ENCODE measurements around the gene NFATC3. TPM values are rescaled to one million over a fixed set of nuclear protein-coding genes. Genes with fewer than 3 reads are reported as not detected.

The NFATC3 gene
- total RNA-seq, 2 donors from 2014 or later = 25.9 to 28.9 TPM

DNA sequence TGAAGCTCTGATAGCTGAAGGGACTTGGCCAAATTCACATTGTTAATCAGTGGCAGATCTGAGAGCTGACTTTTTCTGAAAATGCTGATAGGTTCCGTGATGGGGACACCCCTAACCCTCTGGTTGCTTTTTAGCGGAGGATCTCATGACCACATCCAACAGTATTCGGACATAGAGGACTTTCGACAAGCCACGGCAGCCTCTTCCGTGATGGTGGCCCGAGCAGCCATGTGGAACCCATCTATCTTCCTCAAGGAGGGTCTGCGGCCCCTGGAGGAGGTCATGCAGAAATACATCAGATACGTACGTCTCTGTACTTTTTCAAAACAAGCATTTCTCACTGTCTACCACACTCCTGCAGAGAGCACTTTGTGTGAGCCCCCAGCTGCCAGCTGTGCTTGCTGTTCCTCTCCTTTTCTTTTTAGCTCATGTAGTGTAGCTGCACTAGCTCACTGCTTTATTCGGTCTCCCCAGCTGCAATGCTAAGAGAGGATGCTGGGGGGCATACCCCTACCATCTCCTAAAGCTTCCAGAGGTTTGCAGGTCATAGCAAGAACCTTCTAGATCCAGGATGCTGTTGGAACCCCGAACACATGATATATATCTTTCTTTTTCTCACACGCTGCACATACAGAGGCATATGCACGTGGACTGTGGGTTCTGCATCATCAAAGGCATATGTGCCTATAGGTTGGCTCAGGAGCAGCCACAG lies 14.2 kb upstream of the NFATC3 start:
- ATAC-seq = no peak
- no peak for DNase-seq
- intact Hi-C loops (cut with DNase I) = no loop called here

DNA sequence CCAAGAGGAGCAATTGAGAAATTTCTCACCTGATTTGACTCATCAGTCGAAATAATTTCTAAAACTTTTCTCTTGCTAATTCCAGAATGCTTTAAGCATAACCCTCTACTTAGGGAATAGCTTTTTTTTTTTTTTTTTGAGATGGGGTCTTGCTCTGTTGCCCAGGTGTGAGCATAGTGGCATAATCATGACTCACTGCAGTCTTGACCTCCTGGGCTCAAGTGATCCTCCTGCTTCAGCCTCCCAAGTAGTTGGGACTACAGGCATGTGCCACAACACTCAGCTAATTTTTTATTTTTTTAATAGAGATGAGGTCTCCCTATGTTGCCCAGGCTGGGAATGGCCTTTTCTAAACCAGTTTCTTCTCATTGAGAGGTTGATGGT lies 13.7 kb upstream of the NFATC3 start:
- no peak for ATAC-seq

DNA sequence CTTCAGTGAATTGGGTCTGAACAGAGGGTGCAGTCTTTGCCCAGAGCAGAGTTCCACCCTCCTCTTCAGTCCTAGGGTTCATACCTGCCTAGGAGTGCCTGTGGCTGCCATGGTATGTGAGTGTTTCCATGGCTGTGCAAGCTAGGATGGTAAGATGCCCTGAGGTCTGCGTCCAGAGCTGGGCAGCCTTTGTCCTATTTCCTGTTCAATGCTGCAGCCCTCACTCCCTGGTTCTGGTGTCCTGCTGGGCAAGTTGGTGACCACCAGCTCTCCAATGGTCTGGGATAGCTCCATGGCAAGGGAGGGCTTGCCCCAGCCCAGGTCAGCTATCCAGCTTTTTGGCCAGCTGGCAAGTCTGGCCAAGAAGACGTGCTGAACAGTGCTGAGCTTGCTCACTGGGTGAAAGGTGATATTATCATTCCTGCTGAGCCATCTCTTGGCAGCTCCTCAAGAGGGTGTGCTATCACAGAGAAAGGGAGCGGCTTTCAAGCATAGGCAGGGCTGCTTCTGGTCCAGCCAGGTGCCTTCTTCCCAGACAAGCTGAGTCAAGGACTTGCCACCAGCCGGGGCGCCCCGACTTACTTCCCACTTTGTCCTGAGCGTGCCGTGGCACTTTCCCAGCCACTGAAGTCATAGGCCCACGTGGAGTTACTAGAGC lies 13.0 kb upstream of the NFATC3 start:
- DNase-seq (peak; percentile 50), ATAC-seq (peak; percentile 31 to 90)
- intact Hi-C loops (cut with DNase I) = no loop called here

More for the DNA sequence above, 13.7 kb upstream of the NFATC3 start:
- DNase-seq = no peak
- intact Hi-C loops (cut with DNase I) = no loop called here

DNA sequence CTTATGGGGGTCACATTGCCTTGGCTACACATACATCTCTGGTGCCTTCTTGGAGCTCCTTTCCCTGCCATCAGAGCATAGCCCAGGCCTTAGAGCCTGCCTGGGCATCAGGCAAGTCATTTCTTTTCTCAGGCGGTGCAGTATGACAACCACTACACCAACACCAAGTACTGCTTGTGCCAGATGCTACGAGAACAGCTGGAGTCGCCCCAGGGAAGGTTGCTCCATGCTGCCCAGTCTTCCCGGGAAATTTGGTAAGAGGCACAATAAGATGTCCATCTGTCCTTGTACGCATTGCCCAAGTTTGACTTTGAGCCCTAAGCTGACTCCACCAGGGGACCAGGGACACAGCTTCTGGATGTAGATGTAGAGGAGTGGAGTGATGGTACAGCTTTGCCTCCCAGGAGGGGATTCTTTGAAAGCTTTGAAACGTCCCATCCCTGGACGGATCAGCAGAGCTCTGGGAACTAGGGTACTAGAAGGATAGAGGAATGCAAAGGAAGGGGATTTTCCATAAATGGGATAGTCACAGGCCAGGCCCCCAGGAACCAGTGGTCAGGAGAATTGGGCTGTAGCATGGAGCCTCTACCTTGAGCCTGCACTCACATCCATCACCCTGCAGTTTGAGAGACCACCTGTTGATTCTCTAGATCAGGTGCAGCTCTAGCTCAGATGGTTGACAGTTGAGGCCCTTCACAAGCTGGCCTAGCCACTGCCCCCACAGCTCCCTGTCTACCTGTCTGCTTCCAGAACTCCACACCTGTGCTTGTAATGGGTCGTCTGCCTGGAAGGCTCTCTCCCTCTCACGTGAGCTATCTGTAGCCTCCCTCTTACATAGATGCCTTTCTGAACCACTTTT lies 11.0 kb upstream of the NFATC3 start:
- intact Hi-C loops (cut with DNase I) = no loop called here
- no peak for ATAC-seq
- DNase-seq = no peak

DNA sequence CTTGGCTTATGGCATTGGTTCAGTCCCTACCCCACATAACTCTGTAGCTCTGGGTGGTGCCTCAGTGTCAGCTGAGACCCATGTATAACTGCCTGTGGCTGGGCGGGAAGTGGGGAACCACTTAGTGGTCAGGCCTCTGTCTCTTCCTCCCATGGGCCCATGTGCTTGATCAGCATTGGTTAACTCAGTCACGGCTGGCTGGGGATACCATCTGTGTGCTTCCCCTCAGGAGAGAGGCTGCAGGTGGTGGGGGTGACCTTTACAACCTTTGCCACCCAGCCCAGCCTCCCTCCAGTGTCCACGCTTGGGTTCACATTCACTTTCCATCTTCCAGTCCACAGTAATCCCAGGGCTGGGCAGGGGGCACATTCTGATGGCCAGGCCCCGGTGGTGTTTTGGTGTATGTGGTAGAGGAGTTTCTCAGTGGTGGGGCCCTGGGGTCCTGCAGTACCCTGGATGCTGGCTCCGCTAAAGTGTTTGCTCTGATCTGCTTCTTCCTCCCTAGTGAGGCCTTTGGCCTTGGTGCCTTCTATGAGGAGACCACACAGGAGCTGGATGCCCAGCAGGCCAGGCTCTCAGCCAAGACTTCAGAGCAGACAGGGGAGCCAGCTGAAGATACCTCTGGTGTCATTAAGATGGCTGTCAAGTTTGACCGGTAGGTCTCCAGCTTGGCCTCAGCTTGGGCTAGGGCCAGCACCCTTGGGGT lies 10.2 kb upstream of the NFATC3 start:
- intact Hi-C loops (cut with DNase I) = no loop called here
- DNase-seq (no peak), ATAC-seq (peak in 1 of 2 donors; percentile 20)

DNA sequence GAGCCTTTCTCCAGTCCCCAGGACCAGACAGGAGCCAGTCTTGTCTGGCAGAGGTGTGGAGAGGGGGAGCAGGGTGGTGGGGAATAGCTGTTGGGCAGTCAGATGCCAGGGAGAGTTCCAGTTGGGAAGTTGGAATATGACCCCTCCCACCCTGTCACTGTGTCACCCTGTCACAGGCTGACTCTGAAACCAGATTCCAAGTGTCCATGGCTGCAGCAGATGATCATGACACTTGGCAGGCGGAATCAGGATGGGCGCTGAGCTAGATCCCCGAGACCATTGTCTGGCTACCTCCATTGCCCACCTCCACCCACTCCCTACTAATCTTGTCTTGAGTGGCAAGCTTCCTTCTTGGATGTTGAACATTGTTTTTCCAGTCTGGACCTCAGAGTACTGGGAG lies 9.2 kb upstream of the NFATC3 start:
- intact Hi-C loops (cut with DNase I) = no loop called here
- no peak for DNase-seq
- no peak for ATAC-seq

DNA sequence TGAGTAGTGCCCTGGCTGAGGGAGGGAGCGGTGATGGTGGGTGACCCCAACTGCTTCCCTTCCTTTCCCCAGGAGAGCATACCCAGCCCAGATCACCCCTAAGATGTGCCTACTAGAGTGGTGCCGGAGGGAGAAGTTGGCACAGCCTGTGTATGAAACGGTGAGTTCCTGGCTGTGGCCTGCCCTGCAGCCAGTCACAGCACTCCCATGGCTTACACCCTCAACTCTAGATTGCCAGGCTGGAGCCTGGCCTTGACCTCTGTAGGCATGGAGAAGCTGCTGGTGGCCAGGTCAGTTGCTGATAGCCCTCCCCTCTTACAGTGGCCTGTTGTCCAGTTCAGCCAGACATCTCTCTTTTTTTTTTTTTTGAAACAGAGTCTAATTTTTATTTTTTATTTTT lies 8.6 kb upstream of the NFATC3 start:
- DNase-seq = no peak
- no peak for ATAC-seq

DNA sequence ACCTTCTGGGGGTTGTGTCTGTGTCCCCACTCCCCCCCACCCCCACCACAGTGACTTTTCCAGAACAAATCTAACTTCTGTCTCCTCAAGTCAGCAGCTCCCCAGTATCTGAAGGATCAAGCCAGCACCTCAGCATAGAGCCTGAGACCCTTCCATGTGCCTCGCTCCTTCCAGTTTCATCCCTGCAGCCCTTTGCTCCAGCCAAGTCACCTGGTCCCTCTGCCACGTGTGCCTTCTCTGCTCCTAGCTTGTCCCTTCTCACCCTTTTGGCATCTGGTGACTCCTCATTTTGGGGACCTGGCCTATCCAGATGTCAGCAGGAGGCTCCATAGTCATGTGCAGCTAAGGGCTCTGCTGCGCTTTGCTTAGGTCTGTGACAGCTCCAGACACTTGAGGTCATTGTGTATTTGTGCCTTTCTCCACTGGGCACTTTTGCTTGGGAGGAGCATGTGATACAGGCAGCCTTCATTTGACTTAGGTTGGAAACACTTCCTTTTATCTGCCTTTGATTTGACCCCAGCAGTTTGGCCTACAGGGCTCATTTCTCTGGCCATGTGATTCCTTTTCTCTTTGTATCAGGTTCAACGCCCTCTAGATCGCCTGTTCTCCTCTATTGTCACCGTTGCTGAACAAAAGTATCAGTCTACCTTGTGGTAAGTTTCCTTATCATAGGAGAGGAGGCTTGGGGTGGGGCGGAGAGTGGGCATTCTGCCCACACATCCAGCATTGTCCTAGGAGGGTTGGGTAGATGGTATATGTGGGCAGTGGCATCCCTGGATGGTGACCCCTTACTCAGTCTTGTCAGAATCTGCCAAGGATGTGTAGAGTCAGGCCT lies 7.1 kb upstream of the NFATC3 start:
- DNase-seq = no peak
- intact Hi-C loops (cut with DNase I) = no loop called here
- ATAC-seq = no peak

More for the DNA sequence above, 8.6 kb upstream of the NFATC3 start:
- intact Hi-C loops (cut with DNase I) = no loop called here

DNA sequence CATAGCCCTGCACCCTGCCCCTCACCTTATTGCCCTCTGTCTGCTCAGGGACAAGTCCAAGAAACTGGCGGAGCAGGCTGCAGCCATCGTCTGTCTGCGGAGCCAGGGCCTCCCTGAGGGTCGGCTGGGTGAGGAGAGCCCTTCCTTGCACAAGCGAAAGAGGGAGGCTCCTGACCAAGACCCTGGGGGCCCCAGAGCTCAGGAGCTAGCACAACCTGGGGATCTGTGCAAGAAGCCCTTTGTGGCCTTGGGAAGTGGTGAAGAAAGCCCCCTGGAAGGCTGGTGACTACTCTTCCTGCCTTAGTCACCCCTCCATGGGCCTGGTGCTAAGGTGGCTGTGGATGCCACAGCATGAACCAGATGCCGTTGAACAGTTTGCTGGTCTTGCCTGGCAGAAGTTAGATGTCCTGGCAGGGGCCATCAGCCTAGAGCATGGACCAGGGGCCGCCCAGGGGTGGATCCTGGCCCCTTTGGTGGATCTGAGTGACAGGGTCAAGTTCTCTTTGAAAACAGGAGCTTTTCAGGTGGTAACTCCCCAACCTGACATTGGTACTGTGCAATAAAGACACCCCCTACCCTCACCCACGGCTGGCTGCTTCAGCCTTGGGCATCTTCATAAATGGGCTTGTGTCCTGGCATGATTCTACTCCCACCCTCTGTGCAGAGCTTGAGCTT lies 6.3 kb upstream of the NFATC3 start:
- intact Hi-C loops (cut with DNase I) = no loop called here
- DNase-seq (no peak), ATAC-seq (no peak)

DNA sequence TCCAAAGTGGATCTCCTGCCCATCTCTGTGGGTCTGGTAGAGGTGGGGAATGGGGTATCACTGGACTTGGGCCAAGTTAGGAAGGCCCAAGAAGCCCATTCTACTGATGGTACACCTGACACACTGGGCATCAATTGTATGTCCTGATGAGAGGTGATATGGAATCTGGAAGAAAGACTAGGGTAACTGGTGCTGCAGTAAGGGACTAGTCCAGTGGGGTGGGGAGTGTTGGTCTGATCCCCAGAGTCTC lies 5.9 kb upstream of the NFATC3 start:
- DNase-seq (no peak), ATAC-seq (no peak)
- intact Hi-C loops (cut with DNase I) = no loop called here

DNA sequence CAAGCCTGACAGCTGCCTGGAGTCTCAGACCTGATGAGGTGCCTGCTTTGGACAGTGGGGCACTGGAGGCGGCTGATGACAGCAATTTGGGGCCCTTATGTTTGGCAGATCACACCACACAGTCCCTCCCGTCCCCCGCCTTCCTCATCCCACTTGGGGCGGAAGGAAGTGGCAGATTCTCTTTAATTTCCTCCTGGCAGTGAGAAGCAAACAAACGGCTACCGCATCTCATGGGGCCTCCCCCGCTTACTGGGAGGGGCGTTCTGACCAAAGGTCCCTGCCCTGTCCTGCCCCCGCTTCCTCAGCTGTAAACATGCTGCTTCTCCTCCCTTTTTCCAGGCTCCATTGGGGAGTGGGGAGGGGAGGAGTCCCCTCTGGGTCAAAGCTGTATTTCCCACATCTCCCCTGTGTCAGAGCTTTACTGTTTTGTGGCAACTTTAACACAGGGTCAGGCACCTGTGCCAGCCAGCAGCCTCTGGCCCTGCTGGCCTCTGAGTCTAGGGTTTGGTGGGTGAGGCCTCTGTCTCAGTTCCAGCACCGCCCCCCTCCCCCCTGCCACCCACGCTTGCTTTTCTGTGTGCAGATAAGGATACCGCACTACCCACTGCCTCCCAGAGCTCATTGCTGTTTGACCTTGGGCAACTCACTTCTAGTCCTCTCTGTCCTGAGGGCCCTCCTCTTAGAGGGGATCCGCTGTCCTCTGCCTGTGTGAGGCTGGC lies 5.4 kb upstream of the NFATC3 start:
- DNase-seq (peak; percentile 82), ATAC-seq (peak; percentile 42 to 56)
- intact Hi-C loops (cut with DNase I) = no loop called here

DNA sequence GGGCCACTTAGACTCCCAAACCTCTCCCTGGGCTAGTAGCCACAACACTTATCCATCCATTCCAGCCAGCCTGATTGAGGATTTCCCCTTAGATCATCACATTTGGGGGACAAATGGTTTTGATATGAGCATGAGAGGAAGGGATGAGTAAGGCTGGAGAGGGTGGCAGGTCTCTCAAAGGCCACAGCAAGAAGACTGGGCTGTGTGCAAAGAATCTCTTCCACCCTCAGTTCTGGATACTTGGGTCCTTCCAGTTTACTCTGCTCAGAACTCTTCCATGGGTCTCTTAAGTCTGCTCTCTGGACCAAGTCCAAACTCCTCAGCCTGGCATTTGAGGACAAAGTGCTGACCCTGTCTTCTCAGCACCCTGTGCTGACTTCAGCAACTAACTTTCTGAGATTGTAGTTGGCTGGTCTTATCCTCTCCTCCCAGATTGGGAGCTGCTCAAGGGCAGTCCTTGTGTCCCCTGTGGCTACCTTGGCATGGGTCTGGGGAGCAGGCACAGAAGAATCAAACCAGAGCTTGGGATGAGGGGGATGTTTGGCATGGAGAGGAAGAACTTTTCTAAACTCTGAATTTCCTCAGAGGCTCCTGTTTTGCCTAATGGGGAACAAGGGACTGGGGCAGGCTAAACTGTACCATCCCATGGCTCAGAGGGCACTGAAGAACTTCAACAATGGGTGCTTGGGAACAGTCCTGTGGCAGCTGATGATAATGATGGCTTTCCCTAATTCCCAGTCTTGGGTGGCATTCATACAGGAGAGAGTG lies 3.1 kb upstream of the NFATC3 start:
- DNase-seq (no peak), ATAC-seq (no peak)
- intact Hi-C loops (cut with DNase I) = no loop called here

DNA sequence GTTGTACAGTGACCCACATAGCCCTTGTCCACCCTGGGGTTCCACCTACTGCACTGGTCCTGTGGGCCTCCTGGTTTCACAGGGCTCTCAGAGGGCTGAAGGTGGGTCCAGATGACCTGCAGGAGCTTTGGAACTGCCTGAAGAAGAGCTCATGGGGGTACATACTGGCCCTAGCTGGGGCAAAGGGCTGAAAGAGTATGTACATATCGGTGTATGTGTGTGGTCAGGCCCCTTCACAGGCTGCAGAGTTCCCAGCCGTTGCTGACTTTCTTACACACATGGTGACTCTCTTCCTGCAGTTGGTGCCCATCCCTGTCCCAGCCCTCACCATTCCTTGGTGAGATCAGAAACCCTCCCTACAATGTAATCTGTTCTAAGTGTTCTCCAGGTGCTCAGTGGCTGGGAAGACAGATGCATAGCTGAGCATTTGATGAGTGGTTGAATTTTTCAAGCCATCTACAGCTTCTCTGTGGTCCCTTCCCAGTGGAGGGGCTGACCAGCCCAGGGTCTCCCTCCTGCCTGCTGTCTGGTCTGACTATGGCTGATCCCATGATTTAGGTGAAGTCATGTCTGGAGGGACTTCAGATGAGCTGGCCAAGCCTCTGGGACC lies 2.4 kb upstream of the NFATC3 start:
- DNase-seq = no peak
- intact Hi-C loops (cut with DNase I) = no loop called here
- ATAC-seq = no peak

DNA sequence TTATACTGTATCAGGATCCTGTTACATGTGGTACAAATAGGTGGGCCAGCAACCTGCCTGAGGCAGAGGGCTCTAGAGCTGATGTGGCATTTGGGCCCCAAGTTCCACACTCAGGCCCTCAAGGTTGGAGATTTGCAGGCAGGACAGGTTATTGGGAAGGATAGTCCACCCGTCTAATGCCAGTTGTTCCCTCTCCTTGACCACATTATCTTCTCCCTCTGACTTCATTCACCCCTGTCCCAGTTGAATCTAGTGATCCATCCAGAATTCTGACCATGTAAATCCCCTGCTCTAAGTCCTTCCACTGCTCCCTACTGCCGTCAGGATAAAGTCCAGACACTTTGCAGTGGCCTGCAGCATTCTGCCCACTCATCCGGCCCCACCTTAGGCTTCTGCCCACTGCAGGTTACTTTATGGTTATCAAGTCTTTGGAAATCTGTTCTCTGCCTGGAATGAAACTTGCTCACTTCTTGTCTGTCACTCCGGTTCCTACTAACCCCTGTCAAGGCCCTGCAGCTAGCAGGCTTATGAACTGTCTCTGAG lies 1.9 kb upstream of the NFATC3 start:
- DNase-seq = no peak
- no peak for ATAC-seq
- intact Hi-C loops (cut with DNase I) = no loop called here

DNA sequence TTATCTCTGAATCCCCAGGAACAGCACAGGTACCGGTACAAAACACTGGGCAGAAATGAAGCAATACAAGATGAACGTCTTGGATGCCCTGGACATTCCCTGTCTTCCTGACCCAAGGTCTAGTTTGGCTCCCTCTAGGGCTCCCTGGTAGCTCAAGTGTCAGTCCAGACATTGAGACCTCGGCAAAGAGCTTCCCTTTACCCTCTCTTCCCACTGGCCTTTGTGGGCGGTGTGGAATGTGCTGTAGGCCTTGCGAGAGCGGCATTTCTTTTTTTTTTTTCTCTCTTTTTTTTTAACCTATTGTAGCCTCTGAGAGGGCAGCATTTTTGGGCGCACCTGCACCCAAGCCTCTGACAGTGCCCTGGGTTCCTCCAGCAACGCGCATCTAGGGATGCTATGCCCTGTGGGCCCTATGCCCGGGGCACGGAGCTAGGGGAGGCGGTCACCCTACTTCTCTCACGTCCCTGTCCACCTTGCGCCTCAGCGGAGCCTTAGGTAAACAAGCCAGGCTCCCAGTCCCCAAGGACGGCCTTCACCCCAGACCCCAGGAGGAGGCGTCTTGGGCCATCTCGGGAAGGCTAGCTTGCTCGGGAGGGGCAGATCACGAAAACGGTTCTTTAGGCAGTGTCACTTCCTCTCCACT lies 1.2 kb upstream of the NFATC3 start:
- intact Hi-C loops (cut with DNase I) = no loop called here
- no peak for DNase-seq
- ATAC-seq = peak in 1 of 2 donors; percentile 0

All from left cardiac atrium (tissue), 4 donors.